ENCODE measurements around the gene NFAT5. TPM values are rescaled to one million over a fixed set of nuclear protein-coding genes. Genes with fewer than 3 reads are reported as not detected.

Gene NFAT5
- total and polyA plus RNA-seq, 9 of the 15 experiments (the other 6 are each of a cell fraction or from before 2014, with no cell fraction given) = 0.78 to 20.5 (median 12.4) TPM

DNA sequence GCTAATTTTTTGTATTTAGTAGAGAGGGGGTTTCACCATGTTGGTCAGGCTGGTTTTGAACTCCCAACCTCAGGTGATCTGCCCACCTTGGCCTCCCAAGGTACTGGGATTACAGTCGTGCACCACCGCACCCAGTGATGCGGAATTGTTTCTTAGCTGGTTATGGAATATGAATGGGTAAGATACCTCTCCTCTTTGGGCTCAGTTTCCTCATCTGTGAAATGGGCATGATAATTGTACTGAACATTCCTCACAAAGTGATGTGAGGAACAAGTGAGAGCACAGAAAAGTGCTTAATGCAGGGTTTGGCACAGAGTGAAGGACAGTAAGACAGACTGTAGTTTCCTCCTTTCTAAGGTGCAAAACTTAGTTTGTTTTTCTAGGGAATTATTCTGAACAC is 31.0 kb upstream of the NFAT5 start (continued):
- TF ChIP-seq ATF3 (IDR thresholded peaks at IDR 0.05) (no peak), ATF3 (CRISPR knock-in tag; conservative IDR thresholded peaks at IDR 0.05) (no peak), CC2D1A (IDR thresholded peaks at IDR 0.05) (no peak), MCM7 (IDR thresholded peaks at IDR 0.05) (no peak), GATAD2A (IDR thresholded peaks at IDR 0.05) (no peak), BRF2 (IDR thresholded peaks at IDR 0.05; ENCODE audit: borderline replicate concordance, insufficient read depth, insufficient read length) (no peak), RCOR1 (IDR thresholded peaks at IDR 0.05; ENCODE audit: borderline replicate concordance in 1 of 2, low read depth in 2 of 2, low read length in 2 of 2) (peak in 1 of 2 experiments; percentile 54; a peak in 2 of 4 replicates), KDM1A (IDR thresholded peaks at IDR 0.05) (peak; percentile 47 to 85), ADNP (tag; IDR thresholded peaks at IDR 0.05) (peak; percentile 76), SMAD1 (IDR thresholded peaks at IDR 0.05; ENCODE audit: low read depth, low read length, partially characterized antibody) (no peak), FOXJ3 (CRISPR knock-in tag; IDR thresholded peaks at IDR 0.05) (no peak), ZNF184 (CRISPR knock-in tag; IDR thresholded peaks at IDR 0.05) (no peak), FOS (IDR thresholded peaks at IDR 0.05; ENCODE audit: extremely low read depth, insufficient read length) (no peak), SREBF2 (CRISPR knock-in tag; IDR thresholded peaks at IDR 0.05) (no peak), NFE2L1 (tag; IDR thresholded peaks at IDR 0.05; ENCODE audit: borderline replicate concordance, low read depth) (no peak), ZC3H8 (IDR thresholded peaks at IDR 0.05) (no peak), MTA3 (IDR thresholded peaks at IDR 0.05; ENCODE audit: borderline replicate concordance) (no peak), POLR2AphosphoS2 (IDR thresholded peaks at IDR 0.05; ENCODE audit: low read length) (no peak), SMARCA5 (IDR thresholded peaks at IDR 0.05) (peak; percentile 73; the same call in 1 of the 2 replicates), RBM34 (IDR thresholded peaks at IDR 0.05; ENCODE audit: borderline replicate concordance, insufficient read depth, low read length) (no peak), ZNF354B (CRISPR knock-in tag; IDR thresholded peaks at IDR 0.05) (no peak), CHD4 (IDR thresholded peaks at IDR 0.05; ENCODE audit: insufficient read depth, insufficient replicate concordance, low read depth, low read length, poor library complexity, severe bottlenecking) (no peak), MAZ (CRISPR knock-in tag; conservative IDR thresholded peaks at IDR 0.05 in 1 of 2, IDR thresholded peaks at IDR 0.05 in 1 of 2) (no peak), ZNF668 (CRISPR knock-in tag; IDR thresholded peaks at IDR 0.05) (no peak)
- TF ChIP-seq, protein P1, sequence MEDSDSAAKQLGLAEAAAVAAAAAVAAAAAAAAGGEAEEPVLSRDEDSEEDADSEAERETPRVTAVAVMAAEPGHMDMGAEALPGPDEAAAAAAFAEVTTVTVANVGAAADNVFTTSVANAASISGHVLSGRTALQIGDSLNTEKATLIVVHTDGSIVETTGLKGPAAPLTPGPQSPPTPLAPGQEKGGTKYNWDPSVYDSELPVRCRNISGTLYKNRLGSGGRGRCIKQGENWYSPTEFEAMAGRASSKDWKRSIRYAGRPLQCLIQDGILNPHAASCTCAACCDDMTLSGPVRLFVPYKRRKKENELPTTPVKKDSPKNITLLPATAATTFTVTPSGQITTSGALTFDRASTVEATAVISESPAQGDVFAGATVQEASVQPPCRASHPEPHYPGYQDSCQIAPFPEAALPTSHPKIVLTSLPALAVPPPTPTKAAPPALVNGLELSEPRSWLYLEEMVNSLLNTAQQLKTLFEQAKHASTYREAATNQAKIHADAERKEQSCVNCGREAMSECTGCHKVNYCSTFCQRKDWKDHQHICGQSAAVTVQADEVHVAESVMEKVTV (CRISPR knock-in tag; IDR thresholded peaks at IDR 0.05) = no peak
- TF ChIP-seq, protein P2, sequence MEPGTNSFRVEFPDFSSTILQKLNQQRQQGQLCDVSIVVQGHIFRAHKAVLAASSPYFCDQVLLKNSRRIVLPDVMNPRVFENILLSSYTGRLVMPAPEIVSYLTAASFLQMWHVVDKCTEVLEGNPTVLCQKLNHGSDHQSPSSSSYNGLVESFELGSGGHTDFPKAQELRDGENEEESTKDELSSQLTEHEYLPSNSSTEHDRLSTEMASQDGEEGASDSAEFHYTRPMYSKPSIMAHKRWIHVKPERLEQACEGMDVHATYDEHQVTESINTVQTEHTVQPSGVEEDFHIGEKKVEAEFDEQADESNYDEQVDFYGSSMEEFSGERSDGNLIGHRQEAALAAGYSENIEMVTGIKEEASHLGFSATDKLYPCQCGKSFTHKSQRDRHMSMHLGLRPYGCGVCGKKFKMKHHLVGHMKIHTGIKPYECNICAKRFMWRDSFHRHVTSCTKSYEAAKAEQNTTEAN (CRISPR knock-in tag; IDR thresholded peaks at IDR 0.05) = no peak

All from K562 (cell line).